Mammary epithelial cell (primary cell): ENCODE measurements around the gene SLC25A22.

Experiments used
- EZH2 ChIP-seq: IDR thresholded peaks from 2 replicates; pipeline ENCODE4 v1.6.1; 2012; ENCODE audit warnings: low read length, inconsistent platforms, borderline replicate concordance
- TF ChIP-seq, protein P1 (sequence below), 2 donors: IDR thresholded peaks in 1 of 2; conservative IDR thresholded peaks in 1 of 2; 2 replicates each; pipeline ENCODE4 v1.5.1; 2011 to 2012; ENCODE audit warnings: inconsistent platforms in 2 of 2, low read length in 2 of 2, mild to moderate bottlenecking in 2 of 2, control low read depth in 1 of 2, low read depth in 1 of 2; ENCODE audit not compliant: insufficient read depth in 1 of 2; ENCODE audit errors: extremely low read depth in 1 of 2

DNA sequence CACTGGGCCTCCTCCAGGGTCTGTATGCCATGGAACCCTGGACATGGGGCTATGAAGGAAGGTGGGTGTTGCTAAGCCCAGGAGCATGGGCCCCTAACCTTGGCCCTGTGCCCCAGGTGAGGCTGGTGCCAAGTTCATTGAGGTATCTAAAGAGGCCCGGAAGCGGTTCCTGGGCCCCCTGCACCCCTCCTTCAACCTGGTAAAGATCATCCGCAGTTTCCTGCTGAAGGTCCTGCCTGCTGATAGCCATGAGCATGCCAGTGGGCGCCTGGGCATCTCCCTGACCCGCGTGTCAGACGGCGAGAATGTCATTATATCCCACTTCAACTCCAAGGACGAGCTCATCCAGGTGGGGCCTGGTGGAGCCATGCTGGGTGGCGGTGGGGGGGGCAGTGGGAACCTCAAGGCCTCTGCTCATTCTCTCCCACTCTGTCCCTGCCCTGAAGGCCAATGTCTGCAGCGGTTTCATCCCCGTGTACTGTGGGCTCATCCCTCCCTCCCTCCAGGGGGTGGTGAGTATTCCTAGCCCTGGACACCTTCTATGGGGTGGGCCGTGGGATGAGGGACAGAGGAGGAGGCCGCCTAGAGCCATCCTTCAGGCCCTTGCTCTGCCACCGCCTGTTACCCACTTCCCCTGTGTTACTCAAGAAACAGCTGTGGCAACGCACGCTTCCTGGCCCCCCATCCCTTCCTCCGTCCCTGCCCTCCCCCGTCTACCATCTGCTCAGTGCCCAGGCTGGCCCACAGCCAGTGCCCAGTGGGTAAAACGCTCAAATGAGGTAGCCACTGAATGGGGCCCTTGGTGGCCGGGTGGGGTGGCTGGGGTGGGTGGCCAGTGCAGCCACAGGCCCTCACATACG, 23.7 kb upstream of the SLC25A22 start:
- TF ChIP-seq, protein P1, sequence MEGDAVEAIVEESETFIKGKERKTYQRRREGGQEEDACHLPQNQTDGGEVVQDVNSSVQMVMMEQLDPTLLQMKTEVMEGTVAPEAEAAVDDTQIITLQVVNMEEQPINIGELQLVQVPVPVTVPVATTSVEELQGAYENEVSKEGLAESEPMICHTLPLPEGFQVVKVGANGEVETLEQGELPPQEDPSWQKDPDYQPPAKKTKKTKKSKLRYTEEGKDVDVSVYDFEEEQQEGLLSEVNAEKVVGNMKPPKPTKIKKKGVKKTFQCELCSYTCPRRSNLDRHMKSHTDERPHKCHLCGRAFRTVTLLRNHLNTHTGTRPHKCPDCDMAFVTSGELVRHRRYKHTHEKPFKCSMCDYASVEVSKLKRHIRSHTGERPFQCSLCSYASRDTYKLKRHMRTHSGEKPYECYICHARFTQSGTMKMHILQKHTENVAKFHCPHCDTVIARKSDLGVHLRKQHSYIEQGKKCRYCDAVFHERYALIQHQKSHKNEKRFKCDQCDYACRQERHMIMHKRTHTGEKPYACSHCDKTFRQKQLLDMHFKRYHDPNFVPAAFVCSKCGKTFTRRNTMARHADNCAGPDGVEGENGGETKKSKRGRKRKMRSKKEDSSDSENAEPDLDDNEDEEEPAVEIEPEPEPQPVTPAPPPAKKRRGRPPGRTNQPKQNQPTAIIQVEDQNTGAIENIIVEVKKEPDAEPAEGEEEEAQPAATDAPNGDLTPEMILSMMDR (conservative IDR thresholded peaks at IDR 0.05 in 1 of 2, IDR thresholded peaks at IDR 0.05 in 1 of 2; ENCODE audit: extremely low read depth in 1 of 2, insufficient read depth in 1 of 2, low read depth in 1 of 2, low read length in 2 of 2) = no peak
- TF ChIP-seq EZH2 = no peak
